GM19438 (cell line): ENCODE data around the gene CST1.
"Not testable (repeated sequence)": the region's sequence is repeated elsewhere in the genome, so short reads cannot be mapped to it uniquely, and the experiment has no call there.

Source experiments
- ATAC-seq: cut with Tn5 transposase; IDR thresholded peaks from one replicate; pipeline ENCODE4 v1.9.1; 2021; ENCODE audit warnings: low read depth; ENCODE audit not compliant: unreplicated experiment

The CST1 gene, protein sequence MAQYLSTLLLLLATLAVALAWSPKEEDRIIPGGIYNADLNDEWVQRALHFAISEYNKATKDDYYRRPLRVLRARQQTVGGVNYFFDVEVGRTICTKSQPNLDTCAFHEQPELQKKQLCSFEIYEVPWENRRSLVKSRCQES

DNA sequence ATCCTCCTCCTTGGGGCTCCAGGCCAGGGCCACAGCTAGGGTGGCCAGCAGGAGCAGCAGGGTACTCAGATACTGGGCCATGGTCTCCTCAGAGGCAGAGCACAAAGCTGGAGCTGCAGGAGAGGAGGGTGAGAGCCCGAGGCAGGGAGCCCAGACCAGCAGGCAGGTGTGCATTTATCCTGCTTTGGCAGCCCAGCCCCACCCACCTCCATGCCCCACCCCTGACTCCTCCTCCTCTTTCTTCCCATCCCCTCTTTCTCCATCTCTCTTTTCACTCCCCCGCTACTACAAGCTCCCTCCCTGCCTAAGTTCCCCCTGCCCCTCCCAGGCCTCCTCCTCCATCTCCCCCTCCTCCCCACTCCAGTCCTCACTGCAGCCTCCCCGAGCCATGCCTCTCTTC, at the start of gene CST1:
Gene CST1 (minus strand): TSS at position 150 of the 400 bp plus-strand sequence. CDS start 69 bp downstream, at position 81.
- ATAC-seq, result not testable (repeated sequence)

DNA sequence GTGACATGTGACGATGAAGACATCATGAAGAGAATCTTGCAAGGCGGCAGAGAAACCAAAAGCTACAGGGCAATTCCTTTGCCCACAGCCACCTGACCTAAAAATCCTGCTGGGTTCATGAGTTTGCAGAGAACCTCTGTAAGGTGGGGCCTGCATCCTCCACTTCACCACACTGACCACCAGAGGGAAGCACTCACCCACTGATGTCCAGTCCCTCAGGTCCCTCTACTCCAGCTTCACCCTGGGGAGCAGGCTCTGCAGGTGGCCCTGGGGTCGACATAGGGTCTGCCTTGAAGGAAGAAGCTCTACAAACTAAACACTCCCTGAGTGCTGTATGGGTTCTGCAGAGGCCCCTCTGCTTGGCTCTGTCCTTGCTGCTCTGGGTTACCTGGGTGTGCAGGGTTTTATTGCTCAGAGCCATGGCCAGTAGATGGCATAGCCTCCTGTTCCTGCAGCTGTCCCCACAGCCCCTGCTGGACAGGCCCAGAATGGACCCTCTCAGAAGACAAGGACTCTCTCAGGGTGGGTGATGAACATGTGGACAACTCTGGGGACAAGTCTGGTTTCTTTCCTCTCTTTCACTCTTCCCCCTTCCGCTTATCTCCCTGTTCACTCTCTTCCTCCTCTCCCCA, 48.6 kb upstream of the CST1 start:
- ATAC-seq, result not testable (repeated sequence)

DNA sequence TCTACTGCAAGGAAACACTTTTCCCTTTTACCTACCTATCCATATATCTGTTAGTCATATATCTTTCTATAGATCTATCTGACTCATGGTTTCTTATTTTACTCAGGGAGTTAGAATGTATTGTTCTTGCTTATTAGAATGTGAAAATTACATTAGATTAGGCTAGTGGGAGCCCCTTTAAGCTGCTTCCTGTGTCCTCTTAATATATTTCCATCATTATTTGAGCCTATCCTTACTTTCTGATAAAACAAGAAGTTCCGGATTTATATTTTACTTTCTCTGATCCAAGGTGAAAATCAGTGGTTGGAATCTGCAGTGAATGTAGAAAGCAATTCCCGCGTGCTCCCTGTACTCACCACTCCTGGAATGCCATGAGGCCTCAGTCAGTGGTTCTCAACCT, 44.8 kb upstream of the CST1 start:
- no peak for ATAC-seq

DNA sequence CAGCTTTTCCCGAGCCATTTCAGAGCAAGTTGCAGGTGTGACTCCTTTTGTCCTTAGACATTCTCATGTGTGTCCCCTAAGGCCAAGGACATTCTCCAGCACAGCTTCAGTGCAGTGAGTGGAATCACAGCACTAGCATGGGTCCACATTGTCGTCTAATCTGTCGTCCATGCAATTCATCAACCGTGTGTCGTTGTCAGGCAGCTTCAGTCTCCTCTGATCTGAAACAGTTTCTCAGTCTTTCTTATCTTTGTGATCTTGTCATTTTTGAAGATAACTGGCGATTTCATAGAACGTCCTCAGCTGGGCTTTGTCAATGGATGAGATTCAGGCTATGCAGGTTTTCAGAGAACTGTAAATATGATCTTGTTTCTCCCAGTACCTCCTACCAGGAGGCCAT, 44.1 kb upstream of the CST1 start:
- no peak for ATAC-seq

DNA sequence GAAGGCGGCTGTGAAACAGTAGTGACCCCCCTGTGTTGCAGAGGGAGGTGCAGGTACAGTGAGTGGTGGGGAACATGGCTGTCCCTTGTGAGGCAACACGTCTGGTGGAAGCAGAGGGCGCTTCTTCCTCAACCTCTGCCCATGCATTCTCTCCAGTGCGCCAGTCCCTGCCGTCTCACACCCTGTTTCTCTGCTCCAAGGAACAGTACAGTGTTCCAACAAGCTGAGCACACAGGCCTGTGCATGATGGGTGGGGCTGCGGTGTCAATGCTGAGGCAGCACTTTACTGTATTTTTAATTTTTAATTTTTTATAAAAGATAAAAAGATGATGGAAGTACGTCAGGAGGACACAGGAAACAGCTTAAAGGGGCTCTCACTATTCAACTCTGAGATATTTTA, 43.3 kb upstream of the CST1 start:
- ATAC-seq, result no peak

DNA sequence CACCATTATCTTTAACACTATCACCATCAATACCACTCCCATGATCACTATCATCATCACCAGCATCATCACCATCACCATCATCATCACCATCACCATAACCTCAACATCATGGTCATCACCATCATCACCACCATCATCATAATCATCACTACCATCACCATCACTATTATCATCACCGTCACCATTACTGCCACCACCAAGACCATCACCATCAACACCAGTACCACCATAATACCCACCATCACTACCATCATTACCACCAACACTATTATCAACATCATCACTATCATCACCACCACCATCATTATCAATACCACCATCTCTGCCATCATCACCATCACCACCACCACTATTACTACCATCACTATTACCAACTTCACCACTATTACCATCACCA, 32.7 kb upstream of the CST1 start:
- no peak for ATAC-seq

DNA sequence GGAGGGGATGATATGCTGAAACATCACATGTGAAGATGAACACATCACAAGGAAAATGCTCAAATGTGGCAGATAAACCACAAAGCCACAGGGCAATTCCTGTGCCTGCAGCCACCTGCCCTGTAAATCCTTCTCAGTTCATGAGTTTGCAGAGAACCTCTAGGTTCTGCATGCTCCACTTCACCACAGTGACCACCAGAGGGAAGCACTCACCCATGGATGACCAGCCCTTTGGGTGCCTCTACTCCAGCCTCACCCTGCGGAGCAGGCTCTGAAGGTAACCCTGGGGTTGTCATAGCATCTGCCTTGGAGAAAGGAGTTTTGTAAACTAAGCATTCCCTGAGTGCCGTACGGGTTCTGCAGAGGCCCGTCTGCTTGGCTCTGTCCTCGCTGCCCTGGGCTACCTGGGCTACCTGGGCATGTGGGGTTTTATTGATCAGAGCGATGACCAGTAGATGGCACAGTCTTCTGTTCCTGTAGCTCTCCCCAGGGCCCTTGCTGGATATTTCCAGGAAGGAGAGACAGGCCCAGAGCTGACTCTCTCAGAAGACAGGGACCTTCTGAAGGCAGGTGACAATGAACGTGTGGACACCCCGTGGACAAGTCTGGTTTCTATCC, 31.7 kb upstream of the CST1 start:
- ATAC-seq, result no peak

DNA sequence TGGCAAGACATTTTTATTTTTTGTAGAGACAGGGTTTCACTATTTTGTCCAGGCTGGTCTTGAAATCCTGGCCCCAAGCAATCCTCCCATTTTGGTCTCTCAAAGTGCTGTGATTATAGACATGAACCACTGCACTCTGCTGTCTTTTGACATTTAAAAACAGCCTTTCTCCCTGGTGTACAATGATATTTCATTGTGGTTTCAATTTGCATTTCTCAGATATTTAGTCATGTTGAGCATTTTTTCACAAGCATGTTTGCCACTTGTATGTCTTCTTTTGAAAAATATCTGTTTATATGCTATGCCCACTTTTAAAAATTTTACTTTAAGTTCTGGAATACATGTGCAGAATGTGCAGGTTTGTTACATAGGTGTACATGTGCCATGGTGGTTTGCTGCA, 27.9 kb upstream of the CST1 start:
- not testable (repeated sequence) for ATAC-seq

DNA sequence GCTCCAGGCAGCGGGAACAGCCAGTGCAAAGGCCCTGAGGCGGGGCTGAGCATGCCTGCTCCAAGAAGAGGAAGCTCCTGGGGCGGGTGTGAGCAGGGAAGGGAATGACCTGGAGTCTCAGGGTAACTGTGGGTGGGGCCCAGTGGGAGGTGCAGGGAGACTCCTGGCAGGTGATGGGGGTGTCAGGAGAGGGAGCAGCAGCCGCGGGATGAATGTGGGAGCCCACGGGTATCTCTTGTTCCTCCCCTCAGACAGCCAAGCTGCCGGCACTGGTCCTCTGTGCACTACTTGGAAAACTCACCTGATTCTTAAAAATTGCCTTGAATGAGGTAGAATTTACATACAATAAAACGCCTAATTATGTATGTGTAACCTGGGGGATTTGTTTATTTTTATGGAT, 26.6 kb upstream of the CST1 start:
- ATAC-seq, result not testable (repeated sequence)

DNA sequence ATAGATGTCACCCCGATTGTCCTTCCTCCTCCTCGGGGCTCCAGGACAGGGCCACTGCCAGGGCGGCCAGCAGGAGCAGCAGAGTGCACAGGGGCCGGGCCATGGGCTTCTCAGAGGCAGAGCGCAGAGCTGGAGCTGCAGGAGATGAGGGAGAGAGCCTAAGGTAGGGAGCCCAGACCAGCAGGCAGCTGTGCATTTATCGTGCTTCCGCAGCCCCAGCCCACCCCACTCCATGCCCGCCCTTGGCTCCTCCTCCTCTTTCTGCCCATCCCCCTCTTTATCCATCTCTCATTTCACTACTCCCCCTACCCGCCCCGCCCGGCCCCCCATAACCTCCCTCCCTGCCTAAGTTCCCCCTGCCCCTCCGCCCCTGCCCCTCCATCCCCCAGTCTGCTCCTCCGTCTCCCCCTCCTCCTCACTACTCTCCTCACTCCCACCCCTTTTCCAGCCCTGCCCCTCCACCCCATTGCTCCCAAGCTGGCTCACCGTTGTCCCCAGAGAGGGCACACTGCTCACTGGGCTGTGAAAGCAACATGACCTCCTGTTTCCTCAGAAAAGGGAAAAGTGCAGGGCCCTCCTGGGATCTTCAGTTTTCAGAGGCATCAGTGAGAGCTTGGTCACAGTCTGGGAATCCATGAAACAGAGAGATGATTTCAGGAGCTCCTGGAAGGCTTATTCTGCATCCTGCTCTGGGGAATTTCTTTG, 25.5 kb upstream of the CST1 start:
- no peak for ATAC-seq

DNA sequence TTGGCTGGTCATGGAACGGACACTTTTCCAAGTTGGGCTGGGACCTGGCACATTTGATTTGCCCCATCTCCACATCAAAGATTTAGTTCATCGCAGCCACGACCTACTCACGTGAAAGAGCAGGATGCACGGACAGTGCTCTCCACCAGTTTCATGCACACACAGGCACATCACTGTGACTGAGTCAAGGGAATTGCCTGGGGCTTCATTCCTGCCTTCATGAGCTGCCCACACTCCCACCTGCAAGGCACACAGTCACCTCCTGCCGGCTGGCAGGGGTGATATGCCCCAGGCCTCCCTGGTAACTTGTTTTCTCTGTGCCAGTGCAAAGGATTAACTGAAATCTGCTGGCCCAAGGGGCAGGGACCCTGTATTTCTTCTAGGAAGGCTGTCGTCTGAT, 23.3 kb upstream of the CST1 start:
- ATAC-seq, result no peak

DNA sequence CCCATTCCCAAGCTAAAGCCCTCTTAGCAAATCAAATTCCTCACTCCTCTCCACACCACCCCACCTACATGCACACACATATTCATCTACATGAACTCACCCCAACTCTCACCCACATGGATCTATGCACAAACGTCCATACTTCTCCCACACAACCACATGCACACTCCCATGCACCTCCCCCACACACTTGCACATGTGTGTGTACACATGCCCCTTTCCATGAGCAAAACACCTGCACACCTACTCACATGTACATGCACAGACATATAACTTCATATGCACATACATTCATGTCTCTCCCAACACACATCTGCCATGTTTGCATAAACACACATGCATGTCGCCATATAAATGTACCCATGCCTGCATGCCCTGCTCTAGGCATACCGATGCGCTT, 22.8 kb upstream of the CST1 start:
- no peak for ATAC-seq

DNA sequence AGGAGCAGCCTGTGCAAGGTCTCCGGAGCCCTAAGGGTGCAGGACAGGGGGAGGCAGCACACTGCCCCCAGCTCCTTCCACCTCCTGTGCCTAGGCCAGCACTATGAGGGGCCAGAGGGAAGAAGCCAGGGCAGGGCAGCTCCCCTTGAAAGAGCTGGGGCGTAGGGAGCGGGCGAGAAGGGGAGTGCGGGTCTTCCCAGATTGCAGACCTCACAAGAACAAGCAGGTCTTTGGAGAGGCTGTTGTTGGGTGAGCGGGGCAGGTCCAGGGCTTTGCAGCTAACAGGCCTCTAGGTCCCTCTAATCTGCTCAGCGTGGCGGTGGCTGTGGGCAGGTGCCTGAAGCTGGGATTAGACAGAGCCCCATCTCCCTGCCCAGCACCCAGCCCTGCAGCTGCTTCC, 22.4 kb upstream of the CST1 start:
- ATAC-seq, result no peak

DNA sequence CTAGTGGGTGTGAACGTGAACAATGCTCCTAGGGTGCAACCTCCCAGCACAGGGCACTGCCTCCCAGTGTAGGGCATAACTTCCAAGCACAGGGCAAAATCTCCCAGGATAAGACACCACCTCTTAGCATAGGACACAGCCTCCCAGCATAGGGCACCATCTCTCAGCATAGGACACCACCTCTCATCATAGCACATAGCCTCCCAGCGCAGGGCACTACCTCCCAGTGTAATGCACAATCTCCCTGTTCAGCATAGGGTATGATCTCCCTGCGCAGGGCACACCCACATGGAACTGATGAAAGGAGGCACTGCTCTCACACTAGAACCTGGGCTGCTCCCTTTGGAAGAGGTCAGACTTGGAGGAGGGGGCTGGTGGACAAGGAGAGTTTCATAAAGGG, 21.3 kb upstream of the CST1 start:
- ATAC-seq, result no peak

DNA sequence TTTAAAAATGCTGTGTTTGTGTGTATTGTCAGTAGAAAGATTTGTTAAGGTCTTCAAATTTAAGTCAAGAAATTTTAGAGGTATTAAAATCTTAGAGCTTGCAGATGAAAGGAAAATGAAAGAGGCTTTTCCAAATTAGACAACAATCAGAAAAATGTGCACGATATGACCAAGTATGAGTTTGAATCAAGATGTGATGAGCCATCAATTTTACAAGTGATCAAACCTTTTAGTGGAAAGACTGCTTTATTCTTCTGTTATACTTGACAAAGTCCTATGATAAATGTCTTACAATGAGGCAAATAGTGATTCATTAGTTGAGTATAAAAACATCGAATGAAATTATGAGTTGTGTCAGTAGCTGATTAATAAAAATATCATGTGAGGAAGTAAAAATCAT, 19.6 kb upstream of the CST1 start:
- ATAC-seq, result no peak

DNA sequence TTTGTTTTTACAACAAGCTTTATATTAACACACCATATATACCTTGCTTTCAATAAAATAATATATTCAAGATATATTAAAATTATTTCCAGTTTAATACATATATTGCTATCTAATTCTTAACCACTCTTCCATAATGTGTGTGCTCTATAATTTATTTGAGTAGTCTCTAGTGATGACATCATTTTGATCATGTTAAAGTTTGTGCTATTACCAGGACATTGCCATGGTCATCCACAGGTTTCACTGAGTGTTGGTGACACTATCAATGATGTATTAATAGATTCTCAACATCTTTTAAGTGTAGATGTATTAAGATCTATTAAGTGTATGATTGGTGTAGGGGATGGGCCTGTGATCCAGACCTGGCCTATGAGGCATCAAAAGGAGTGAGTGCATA, 17.8 kb upstream of the CST1 start:
- ATAC-seq, result not testable (repeated sequence)

DNA sequence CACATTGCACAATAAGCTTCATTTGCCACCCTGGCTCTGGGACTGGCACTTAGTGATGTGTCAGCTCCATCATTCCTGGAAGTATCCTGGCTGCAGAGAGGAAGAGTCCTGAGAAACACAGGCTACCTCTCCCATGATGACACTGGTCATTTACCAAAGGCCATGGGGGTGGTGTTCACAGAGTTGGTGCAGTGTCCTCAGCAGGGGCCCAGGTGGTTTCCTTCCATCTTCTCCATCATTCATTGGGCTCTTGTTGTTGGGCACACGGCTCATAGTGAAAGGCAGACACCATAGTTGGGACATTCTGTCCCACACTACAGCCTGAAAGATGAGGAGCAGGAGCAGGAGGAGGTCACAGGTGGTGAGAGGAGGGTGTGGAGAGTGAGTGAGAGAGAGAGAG, 15.8 kb upstream of the CST1 start:
- no peak for ATAC-seq

DNA sequence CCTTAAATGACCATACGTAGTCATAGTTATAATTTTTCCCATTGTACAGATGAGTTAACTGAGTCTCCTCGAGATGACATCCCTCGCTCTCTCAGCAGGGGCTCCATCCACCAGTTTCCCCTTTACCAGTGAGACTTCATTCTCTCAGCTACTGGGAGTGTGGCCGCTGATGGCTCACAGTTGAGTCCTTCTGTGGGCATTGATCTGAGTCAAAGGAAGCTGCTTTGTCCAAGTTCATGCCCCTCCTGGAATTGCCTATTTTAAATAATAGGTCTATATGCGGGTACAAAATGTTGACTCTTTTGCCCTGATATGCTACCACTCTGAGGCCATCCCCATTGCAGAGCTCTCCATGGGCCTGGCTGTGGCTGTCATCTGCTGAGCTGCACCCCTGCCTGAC, 14.8 kb upstream of the CST1 start:
- ATAC-seq, result no peak

DNA sequence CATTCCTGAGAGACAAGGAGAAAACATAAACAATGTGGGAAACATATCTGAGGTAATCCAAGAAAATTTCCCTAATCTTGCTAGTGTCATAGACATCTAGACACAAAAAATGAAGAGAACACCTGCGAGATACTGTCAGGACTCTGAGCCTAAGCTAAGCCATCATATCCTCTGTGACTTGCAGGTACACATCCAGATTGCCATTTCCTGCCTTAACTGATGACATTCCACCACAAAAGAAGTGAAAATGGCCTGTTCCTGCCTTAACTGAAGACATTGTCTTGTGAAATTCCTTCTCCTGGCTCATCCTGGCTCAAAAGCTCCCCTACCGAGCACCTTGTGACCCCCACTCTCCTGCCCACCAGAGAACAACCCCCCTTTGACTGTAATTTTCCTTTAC, 13.9 kb upstream of the CST1 start:
- ATAC-seq, result not testable (repeated sequence)

DNA sequence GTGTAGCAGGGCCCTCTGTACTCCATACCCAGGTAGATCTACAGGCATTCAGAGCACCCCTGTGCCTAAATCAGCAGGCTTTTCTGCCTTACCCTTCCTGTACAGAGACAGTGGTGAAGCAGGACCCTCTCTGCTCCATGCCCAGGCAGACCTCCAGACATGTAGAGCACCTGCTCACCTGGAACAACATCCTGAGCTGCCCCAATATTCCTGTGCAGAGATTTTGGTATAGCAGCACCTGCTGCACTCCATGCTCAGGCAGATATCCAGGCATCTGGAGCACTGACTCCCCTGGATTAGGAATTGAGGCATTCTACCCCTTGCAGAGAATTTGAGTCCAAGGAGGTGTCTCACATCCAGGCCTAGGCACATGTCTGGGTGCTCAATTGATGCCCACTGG, 12.6 kb upstream of the CST1 start:
- ATAC-seq, result no peak

DNA sequence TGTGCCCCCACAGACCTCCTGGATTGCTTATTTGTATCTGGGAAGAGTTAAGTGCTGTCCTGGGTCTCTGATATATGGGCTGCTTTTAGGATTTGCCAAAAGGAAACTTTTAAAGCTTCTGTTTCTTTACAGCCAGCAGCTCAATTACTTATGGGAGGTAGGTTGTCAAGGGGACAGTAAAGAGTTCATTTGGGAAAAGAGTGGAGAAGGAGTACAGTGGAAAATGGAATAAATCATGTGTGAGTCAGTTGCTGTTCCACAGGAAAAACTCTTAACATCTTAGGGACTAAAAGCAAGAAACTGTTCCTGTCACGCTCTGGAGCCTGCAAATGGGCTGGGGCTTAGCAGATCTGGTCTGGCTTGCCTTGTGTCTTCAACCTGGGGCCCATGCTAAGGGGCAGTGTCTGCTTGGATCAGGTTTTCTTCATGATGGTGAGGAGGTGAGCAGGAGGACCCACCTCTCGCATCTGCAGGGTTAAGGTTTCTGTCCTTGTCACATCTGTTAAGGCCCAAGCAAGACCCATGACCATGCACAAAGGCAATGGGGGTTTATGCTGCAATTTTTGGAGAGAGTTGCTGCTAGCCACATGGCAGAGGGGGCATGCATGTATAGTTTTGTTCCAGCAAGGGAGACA, 8.7 kb upstream of the CST1 start:
- ATAC-seq, result no peak
